Natural killer cell (primary cell): Measurements from ENCODE around the gene RALGPS1. TPM values are rescaled to one million over a fixed set of nuclear protein-coding genes. Genes with fewer than 3 reads are reported as not detected.

Source experiments
- ATAC-seq, 3 donors: fragments of 150-1000 bp in 2 of 3; fragments of 200-7000 bp in 1 of 3; cut with Tn5 transposase; 1 replicate in 1 of 3; 2 replicates in 2 of 3; pipeline ENCODE4 v1.10.0; 2021; ENCODE audit warnings: mild to moderate bottlenecking in 2 of 3, moderate library complexity in 2 of 3
- DNase-seq, 2 donors: peaks; one replicate each; pipeline versions ENCODE4 v3.0.0 to v3.0.0-alpha.2; 2013 to 2021; ENCODE audit warnings: mixed read lengths in 1 of 2
- H3K27ac ChIP-seq: one replicate; pipeline ENCODE4 v1.5.1; 2013; ENCODE audit warnings: mild to moderate bottlenecking, low read length
- H3K27me3 ChIP-seq: one replicate; pipeline ENCODE4 v1.6.1; 2013; ENCODE audit warnings: low read length; ENCODE audit not compliant: control insufficient read depth, insufficient read depth
- H3K36me3 ChIP-seq: one replicate; pipeline ENCODE4 v1.6.1; 2013; ENCODE audit warnings: low read length; ENCODE audit not compliant: control insufficient read depth, insufficient read depth
- H3K4me1 ChIP-seq: one replicate; pipeline ENCODE4 v1.6.1; 2013; ENCODE audit warnings: low read length; ENCODE audit not compliant: control insufficient read depth, insufficient read depth
- H3K4me3 ChIP-seq: one replicate; pipeline ENCODE4 v1.5.1; 2013; ENCODE audit warnings: low read length
- H3K9me3 ChIP-seq: one replicate; pipeline ENCODE4 v1.6.1; 2013; ENCODE audit warnings: low read length; ENCODE audit not compliant: control insufficient read depth, insufficient read depth
- H3K27ac Mint-ChIP-seq, 2 donors: one replicate each; pipeline ENCODE4 v1.8.0; 2022; ENCODE audit warnings: mild to moderate bottlenecking in 2 of 2, mixed read lengths in 2 of 2, moderate library complexity in 1 of 2
- H3K27me3 Mint-ChIP-seq, 2 donors: one replicate each; pipeline ENCODE4 v1.8.0; 2022; ENCODE audit warnings: low read depth in 2 of 2, mixed read lengths in 2 of 2
- H3K36me3 Mint-ChIP-seq: one replicate; pipeline ENCODE4 v1.8.0; 2022; ENCODE audit warnings: mixed read lengths
- H3K4me1 Mint-ChIP-seq, 2 donors: one replicate each; pipeline ENCODE4 v1.8.0; 2022; ENCODE audit warnings: mixed read lengths in 2 of 2
- H3K4me3 Mint-ChIP-seq: one replicate; pipeline ENCODE4 v1.8.0; 2022; ENCODE audit warnings: mild to moderate bottlenecking, moderate library complexity, mixed read lengths
- H3K9me3 Mint-ChIP-seq, 2 donors: one replicate each; pipeline ENCODE4 v1.8.0; 2022; ENCODE audit warnings: mixed read lengths in 2 of 2
- CTCF ChIP-seq: fragments of 200-600 bp; IDR thresholded peaks from one replicate; pipeline ENCODE4 v1.8.0; 2022; ENCODE audit warnings: antibody characterized with exemption
- WGBS: methylation state at CpG from one replicate; pipeline ENCODE4 v1.1.7; 2013; ENCODE audit warnings: missing lambda C conversion rate; ENCODE audit not compliant: insufficient coverage; 5-methylcytosine and 5-hydroxymethylcytosine counted together
- intact Hi-C: fragments of 100-400 bp; cut with micrococcal nuclease; formaldehyde crosslinking; loops from one replicate; pipeline ENCODE4 v1.14.2; 2022
- total RNA-seq, 4 donors: library from RNA; stranded (reverse); fragments of 120-200 nt in 1 of 4; gene quantifications; one replicate each; pipeline versions ENCODE4 v1.2.3 to v1.2.4, GENCODE V29; 2013 to 2022

Gene RALGPS1
- total RNA-seq, 3 donors from 2014 or later (not counting 1 experiment from before 2014, with no cell fraction given): 11.9 to 21.2 (median 13.2) TPM

- H3K9me3 Mint-ChIP-seq: no peaks in the 10 kb centered on the region
- intact Hi-C loops: no loop called here
- H3K27me3 ChIP-seq: no peaks in the 10 kb centered on the region
- ATAC-seq: no peak
- H3K4me3 ChIP-seq: no peak overlapping the region
- 95% methylated on average over 14 of the region's 14 CpGs for WGBS
- no peaks in the 10 kb centered on the region for H3K4me1 ChIP-seq
- no peaks in the 10 kb centered on the region for H3K4me1 Mint-ChIP-seq
- no peaks in the 10 kb centered on the region for H3K9me3 ChIP-seq
- DNase-seq: no peak
- no peak overlapping the region for H3K27ac Mint-ChIP-seq
- H3K36me3 ChIP-seq: no peaks in the 10 kb centered on the region
- H3K36me3 Mint-ChIP-seq: no peaks in the 10 kb centered on the region
- no peak for TF ChIP-seq CTCF
- H3K4me3 Mint-ChIP-seq: no peak overlapping the region
- H3K27ac ChIP-seq: no peak overlapping the region
- H3K27me3 Mint-ChIP-seq: no peaks in the 10 kb centered on the region
Measured at GRCh38 chr9:127180457-127181314, 266.1 kb downstream of the RALGPS1 start.

- no peaks in the 10 kb centered on the region for H3K27me3 Mint-ChIP-seq
- H3K36me3 ChIP-seq: no peaks in the 10 kb centered on the region
- H3K27me3 ChIP-seq: no peaks in the 10 kb centered on the region
- ATAC-seq (no peak), DNase-seq (no peak)
- no peaks in the 10 kb centered on the region for H3K9me3 Mint-ChIP-seq
- no peaks in the 10 kb centered on the region for H3K9me3 ChIP-seq
- no peak overlapping the region for H3K4me3 Mint-ChIP-seq
- no peak for TF ChIP-seq CTCF
- WGBS: 99% methylated on average over 3 of the region's 3 CpGs
- no peaks in the 10 kb centered on the region for H3K4me1 ChIP-seq
- no peak overlapping the region for H3K4me3 ChIP-seq
- no peaks in the 10 kb centered on the region for H3K4me1 Mint-ChIP-seq
- H3K27ac Mint-ChIP-seq: no peak overlapping the region
- H3K27ac ChIP-seq: no peak overlapping the region
- no peaks in the 10 kb centered on the region for H3K36me3 Mint-ChIP-seq
- intact Hi-C loops: no loop called here
Measured at GRCh38 chr9:127181315-127181580, 266.7 kb downstream of the RALGPS1 start.

GRCh38 chr9:127181595-127182190 lies 267.1 kb downstream of the RALGPS1 start:
- no peak for DNase-seq

More at GRCh38 chr9:127181595-127182190, 267.1 kb downstream of the RALGPS1 start:
- no peak for ATAC-seq
- 95% methylated on average over 6 of the region's 6 CpGs for WGBS
- H3K4me1 ChIP-seq: no peaks in the 10 kb centered on the region
- no peak for TF ChIP-seq CTCF
- H3K27me3 Mint-ChIP-seq: peaks cover 0 to 2% of the 10 kb centered on the region in 2 donors
- no peaks in the 10 kb centered on the region for H3K36me3 ChIP-seq
- H3K27ac ChIP-seq: no peak overlapping the region
- H3K4me3 Mint-ChIP-seq: no peak overlapping the region
- intact Hi-C loops: no loop called here
- no peak overlapping the region for H3K27ac Mint-ChIP-seq
- H3K4me1 Mint-ChIP-seq: no peaks in the 10 kb centered on the region
- no peaks in the 10 kb centered on the region for H3K9me3 Mint-ChIP-seq
- no peak overlapping the region for H3K4me3 ChIP-seq
- H3K27me3 ChIP-seq: no peaks in the 10 kb centered on the region
- no peaks in the 10 kb centered on the region for H3K36me3 Mint-ChIP-seq
- no peaks in the 10 kb centered on the region for H3K9me3 ChIP-seq
